CD4-positive, alpha-beta T cell treated with Interleukin-17A for 1 hour (primary cell): Measurements from ENCODE around the gene DGKI.

Experiments
- DNase-seq: peaks from one replicate; pipeline ENCODE4 v3.0.0-alpha.2; 2020

DGKI gene

DNA sequence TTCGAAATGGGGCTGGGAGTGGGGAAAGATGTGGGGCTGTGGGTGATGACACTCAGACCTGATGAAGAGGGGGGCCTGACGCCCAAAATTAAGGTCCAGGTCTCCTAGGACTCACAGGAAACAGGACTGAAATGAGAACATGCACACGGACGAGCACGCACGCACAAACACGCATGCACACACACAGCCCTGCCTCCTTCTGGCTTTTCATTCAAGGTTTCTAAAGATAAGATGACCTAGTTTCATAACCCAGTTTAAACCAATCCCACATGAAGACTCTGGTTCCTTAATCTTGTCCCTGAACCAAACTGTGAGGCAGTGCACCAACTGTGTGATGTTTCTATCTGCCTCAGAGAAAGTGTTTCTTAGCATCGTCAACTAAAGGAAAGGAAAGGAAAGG lies 162.0 kb downstream of the DGKI start:
- DNase-seq: no peak

DNA sequence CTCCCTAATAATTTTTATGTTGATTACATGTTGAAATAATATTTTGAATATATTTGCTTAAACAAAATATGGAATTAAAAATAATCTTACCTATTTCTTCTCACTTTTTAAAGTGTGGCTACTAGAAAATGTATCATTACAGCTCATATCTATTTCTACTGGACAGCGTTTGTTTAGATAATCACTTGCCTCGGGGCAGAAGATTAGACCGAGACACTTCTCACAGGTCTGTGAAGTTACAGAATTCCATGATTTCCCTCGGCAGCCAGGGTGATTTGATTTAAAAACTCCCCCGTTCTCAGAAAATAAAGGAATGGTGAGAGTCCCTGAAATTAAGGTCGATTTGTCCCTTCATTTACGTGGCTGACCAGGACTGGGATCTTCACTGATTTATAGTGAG lies 162.5 kb downstream of the DGKI start:
- DNase-seq: no peak

DNA sequence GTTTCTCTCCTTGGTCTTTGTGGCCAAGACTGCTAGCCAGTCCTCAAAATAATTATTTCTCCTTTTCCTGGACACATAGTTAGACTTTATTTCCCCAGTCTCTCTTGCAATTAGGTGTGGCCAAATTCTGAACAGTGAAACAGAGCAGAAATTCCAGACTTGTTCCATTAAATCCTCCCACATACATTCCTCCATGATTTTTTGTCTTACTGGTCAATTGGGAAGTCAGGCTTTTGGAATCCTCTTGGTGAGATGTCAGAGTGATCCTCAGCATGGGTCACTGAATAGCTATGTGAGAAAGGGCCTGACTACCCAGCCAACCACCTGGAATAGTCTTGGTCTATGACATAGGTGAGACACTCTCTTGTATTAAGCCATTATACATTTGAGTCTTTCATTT lies 164.2 kb downstream of the DGKI start:
- DNase-seq: no peak

DNA sequence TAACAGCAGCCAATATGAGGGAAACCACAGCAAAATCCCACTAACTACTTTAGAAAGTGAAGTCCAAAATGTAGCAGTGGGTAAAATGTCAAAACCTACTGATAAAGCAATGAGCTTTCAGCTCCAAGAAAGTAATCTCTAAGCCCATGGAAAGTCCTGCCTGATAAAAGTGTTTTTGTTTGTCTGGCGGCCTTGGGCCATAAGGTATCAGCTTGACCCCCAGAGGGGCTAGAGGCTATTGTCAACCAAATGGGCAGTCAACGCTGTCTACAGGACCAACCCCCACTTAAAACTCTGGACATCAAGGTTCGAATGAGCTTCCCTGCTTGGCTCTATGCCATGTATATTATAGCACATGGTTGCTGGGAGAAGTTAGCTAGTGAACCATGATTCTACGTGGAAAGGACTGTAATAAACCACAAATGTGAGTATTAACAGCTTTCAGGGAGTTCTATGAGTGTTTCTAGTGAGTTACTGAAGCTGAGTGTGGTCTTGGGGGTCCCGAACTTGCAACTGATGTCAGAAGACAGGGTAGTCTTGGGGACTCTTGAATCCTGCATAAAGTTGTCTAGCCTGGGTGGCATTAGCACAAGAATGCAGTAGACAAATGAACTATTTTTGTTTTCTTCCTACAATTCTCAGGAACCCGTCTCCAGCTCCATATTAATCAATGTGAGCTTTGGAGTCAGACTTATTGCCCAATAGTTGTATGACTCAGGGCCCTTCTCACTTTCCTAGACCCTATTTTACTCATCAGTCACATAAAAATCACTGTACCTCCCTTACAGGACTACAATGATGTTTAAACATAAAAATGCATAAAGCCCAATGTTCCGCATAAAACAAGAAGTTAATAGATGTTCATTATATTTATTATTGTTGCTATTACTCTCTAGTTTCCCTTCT lies 164.9 kb downstream of the DGKI start:
- no peak for DNase-seq

DNA sequence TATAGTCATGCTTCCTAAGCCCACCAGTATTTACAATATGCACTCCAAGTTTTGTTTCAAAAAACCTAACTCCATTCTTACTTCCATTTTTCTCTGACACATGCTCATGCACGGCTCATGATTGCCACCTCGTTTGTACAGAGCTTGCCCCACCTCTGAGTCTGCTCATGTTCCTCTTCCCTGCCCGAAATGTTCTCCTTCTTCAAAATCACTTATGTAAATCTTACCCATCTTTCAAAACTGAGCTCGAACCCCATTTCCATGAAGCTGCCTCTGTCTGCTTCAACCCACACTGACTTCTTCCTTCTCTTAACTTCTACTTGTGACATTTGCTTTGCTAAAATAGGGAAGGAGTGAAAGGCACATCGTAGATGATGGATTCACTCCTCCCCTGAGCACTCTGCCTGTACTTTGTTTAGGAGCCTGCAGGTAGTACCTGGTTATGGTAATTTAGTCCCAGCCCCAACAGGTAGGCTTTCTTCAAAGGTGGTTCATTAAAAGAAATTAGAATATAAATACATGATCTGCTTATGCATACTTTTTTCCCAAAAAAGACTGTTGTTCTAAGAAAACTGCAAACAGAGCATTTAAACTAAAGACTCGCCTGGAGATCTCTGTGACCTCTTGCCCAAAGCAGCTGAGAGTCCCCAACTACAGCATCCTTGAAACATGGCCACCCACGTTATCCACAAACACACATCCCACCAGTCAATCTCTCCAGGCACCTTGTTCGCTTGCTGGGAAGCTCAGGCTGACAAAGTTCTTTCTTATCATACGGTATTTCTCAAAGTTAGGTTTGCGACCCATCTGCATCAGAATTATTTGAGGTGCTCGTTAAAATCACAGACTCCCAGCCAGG lies 172.0 kb downstream of the DGKI start:
- no peak for DNase-seq

DNA sequence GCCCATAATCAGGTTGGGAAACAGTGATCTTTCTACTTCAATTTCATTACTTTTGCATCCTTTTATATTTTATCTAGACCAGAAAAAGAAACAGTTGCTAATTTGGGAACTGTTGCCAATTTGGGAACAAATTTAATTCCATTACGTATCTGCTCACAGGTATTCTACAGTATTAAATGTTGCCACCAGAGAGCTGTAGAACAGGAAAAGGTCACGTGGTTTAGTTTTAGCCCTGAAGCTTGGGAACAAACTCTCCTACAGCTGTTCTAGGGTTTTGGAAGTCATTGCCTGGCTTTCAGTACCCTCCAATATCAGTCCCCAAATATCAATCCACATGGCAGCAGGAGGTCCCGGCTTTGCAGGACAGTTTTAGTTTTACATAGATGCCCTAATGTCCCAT lies 172.7 kb downstream of the DGKI start:
- no peak for DNase-seq

DNA sequence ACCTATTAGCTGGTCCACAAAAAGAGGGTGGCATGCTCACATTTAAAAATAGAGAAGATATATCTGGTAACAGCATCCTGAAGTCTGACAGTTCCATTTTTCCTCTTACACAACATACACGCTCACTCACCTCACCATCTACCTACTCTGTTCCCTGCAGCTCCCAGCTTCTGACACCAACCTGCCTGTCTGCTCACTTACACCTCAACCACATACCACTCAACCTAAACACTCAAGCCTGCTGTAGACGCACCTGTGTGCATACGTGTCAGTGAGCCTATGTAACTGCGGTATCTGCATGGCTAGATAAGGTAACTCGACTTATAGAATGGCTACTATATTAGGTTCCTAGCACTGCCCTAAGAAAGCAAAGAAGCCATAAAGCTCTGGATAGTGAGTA lies 174.9 kb downstream of the DGKI start:
- DNase-seq: no peak

DNA sequence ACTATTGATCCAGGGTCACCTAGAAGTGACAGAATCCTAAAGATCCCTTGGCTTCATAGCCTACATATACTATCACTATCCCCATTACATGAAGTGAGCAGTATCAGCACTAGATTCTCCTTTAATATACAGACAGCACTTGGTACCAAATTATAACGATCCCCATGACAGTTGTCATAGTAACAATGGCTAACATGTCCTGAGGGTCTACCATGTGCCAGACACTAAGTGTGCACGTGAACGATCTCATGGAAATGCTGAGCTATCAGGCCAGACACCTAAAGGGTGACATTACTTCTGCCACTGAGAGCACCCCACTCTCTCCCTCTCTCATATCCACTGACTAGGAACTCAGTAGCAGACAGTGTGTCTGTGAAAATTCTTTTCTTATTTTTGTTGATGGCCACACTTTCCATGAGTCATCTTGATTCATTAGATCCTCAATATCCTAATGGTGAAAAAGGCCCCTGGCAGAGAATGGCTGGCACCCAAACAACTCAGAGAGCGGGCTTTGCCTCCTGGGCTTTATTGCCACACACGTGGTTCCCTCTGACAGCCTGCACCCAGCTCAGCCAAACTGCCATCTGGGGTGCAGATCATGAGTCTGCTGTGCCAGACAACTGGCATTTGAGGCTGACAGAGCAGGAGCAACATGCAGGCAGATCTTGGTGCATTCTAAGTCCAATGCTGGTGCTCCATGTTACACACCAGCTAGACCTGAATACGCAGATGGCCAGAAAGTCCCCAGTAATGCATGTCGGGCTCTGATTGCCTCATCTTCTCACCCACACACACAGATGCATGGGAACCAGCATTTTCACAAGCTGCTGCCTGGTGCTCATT lies 176.3 kb downstream of the DGKI start:
- DNase-seq: no peak

DNA sequence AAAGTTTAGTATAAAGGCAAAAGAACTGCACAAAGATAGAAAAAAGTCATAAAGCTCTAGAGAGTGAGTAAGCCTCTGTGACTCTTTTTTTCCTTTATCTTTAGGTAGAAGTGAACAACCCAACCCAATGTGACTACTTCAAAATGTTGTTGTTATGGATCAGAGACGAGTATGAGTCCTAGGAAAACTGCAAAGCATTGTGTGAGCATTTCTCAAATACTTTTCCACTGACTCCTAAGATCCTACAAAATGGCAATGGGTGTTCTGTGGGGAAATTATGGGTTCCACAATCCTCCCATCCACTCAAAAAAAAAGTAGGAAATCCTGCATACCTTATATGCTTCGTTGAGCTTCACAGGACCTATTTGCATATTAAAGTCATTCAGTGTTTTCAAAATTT lies 177.1 kb downstream of the DGKI start:
- no peak for DNase-seq

DNA sequence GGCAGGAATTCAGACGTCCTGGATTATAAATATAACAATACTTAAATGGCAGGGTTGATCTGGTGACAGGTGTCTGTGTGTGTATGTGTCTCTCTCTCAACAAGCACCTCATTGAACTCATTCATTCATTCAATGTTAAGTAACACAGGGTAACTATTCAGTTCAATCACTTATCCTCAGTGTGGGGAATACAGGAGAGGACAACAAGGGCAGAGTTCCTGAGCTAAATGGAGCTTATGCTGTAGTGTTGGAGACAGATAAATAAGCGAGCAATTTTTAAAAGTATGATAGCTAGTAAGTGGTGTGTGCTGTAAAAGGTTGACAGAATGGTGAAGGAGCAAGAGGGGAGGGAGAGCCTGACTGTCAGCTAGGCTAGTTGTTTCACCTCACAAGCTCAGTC lies 178.4 kb downstream of the DGKI start:
- DNase-seq: no peak

DNA sequence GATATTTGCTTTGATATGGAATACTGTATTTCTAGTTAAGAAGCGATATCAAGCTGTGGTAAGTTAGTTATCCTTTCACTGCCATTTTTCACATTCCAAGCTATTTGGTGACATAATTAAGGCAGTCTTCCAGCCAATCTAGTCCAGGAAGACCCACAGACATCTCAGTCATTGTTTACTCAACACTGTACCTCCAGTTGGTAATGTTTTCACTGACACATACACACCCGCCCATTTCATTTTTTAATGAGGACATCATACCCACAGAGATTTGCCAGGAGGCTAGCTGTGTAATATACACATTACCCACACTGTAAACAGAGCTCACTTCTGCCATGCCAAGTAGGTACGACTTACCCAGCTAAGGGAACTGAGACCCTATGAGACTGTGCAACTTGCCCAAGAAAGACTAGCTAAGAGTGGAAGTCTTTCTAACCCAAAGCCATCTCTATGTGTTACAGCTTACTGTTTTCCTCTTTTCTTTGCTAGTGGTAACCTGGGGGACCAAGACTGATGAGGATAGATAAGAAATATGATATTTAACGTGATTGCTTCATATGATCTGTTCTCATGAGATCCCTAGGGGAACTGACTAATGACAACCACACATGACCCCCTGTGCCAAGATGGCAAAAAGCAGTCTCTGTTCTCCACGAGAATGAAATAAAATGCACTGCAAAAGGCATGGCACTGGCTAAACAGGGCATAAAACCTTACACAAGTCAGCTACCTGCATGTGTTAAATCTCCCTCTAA lies 179.0 kb downstream of the DGKI start:
- no peak for DNase-seq

DNA sequence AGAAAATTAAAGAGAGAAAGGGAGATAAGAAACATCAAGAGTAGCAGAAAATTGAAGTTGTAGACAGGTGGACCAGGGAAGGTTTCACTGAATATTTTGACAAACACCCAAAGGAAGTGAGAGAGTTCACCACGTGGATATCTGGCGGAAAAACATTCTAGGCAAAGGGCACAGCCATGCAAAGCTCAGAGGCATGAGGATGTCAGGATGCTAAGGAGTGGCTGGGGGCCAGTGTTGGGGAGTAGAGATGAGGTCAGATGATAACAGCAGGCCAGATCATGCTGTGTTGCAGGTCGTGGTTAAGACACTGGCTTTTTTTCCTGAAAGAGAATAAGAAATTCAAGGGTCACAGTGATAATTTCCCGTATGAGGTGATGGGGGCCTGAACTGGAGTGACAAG lies 181.9 kb downstream of the DGKI start:
- DNase-seq: no peak

DNA sequence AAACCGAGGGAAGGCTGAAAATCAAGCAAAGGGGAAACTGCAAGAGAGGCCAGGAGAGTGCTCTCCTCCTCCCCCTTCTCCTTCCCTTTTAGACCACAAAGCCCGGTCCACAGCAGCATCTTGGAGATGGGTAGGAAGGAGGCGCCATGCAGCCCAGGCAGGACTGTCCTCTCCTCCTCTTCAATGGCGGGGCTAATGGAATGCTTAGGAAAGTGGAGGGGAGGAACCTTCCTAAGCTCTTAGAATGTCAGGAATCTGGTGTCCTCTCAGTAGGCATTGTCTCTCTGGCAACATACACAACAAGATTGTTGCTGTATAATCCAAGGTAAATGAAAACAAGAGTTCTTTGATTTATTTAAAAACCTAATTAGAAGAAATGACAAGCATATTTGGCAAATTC lies 185.1 kb downstream of the DGKI start:
- no peak for DNase-seq

DNA sequence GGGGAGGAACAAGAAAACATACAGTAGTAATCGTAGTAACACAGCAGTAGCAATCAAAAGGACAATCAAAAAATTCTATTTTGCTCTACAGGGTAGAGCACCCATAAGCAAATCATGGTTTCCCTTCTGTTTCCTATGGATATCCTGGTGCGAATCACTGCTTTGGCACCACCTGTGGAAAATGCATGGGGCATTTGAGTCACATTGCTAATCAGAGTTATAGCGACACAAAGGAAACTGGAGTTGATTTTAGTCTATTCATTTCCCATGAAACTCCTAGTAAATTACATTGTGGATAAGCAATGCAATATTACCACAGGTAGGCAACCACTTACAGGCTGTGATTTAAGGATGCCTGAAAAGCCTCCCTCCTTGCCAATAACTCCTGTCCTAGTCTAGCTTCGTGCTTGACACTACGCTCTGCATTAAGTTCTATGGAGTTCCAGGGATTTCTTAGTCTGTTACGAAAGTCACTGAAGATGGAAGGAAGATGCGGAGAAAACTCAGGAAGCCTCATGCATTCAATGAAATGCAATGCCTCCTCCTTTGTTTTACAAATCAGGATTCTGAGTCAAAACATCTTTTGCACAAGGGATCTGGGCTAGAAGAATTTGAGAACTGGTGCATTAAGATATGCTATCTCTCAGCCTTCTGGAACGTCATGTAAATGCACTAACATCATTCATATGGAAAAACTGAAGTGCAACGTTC lies 188.4 kb downstream of the DGKI start:
- DNase-seq: no peak

DNA sequence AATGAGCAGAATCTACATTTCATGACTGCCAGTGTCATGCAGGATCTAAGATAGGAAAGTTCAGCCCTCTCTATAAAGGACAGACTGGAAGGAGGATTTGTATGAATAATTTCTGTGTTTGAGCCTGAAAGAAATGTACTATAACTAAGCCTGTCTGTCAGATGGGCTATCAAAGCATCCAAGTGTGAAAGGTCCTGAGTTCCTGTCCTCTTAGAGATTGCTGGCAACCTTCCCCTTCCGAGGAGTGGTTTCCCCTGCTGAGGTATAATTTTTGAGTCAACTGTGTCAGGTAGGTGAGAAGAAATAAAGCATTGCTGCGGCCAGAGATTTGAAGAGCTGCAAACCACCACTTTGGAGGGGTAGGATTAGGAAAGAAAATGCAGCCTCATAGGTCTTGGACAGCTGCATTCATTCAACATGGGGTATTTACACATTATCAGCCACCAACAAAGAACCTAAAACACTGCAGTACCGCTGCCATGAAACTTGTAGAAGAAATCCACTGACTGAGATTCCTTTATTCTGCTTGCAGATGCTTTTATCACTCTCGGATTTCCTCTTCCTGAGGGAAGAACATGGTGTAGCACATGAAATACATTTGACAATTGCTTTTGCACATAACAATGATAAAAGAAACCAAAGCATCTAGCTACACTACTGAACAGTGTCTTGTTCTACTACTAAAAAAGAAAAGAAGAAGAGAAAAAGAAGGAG lies 189.1 kb downstream of the DGKI start:
- no peak for DNase-seq

DNA sequence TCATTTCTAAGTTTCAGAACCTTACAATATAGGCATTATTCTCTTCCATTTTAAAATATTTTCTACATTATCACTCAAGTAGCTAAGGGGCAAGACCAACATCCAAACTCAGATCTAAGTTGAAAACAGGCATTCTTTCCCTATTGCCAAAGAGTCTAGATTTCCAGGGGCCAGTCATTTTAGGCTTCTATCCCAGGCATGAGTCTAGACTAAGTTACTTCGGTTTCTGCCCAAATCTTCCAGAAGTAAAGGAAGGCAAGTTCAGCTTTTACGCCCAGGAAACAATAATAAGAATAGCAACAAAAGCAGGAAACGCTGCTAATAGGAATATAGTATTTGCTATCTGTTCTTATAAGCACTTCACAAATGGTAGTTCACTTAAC lies 189.9 kb downstream of the DGKI start:
- DNase-seq: no peak

DNA sequence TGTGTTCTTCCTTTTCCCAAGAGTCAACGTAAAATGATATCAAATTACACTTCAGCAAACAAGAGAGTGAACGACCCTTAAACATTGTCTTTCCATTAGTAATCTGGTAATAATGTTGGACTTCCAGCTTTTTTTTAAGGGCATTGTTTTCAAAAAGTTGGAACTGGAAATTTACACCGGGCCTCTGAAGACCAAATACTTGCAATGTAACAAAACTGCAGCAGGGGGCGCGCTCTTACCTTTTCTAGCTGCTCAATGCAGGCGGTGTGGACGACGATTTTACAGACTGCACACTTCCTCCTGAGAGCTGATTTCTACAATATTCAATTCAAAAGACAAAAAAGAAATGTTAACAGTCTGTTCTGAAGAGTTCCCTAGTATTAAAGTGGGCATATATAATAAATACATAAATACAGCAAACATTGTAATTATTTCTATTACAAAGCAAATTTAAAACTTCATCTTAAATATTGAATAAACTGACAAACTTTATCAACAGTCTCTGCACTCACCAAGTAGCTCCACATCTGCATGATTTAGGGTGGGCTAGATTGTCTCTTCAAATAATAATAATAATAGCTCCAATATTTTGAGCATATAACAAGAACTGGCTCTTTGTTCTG lies 190.4 kb downstream of the DGKI start:
- peak; percentile 50 for DNase-seq

DNA sequence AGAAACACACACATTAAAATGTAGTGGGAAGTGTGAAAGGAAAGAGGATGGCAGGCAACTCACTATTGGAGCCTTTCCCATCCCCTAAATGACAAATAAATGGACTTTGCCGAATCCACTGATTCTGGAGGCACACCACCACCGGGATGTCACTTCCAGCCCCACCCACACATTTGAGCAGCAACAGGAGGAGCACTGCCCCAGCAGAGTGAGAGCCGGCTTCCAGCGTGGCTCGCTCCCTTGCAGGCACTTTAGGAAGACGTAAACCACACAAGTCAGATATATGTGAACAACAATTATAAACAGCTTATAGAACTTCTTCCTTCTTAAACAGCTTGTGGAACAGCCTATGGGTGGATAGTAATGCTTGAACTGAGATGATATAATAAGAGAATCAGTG lies 191.0 kb downstream of the DGKI start:
- no peak for DNase-seq

DNA sequence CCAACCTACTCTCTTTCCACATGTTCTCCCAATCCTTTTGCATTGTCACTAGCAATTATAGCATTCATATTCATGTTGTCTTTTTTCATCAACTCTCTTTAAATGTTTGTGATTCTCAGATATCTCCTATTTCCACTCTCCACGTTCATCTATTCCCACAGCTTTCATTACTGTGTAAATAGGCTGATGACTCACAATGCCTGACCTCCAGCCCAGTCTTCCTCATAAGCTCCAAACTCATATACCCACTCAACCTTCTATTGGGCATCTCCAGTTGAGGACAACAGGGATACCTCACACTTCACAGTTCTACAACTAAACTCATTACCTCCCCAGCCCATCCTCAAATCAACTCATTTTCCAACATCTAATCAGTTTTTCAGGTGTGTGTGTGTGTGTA lies 194.1 kb downstream of the DGKI start:
- DNase-seq: no peak

DNA sequence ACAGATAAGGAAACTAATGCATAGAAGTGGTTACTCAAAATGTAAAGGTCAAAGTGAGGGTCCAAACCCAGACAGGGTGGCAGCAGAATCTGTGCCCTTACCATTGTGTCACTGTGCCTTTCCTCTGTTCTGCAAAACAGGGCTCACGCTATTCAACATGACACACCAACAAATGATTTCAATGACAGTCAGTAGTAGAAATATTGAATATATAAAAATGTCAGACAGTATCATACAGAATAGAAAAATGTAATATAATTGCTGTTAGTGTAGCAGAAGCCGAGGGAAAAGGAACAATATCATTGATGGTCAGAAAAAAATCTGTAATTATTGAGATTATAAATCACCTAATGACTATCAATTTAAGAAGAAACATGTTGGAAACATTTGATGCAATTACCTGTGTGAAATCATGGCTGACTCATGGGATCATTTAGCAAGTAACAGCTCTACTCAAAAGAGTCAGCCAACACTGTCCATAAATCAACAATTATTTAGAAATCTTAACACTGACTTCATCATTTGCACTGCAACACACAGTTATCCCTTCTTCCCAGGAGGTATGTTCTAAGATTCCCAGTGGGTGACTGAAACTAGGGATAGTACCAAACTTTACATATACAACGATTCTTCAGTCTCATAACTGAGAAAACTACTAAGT lies 198.7 kb downstream of the DGKI start:
- no peak for DNase-seq
